DOHH2 (cell line): ENCODE measurements around the gene ZFAND3.

Experiments used
- H3F3A ChIP-seq: fragments of 200-600 bp; sonication (generic), shearing (Covaris generic); 2 replicates; pipeline ENCODE4 v1.6.0; 2016; ENCODE audit warnings: antibody characterized with exemption, mild to moderate bottlenecking; ENCODE audit not compliant: control insufficient read depth, insufficient read depth
- H3K27ac ChIP-seq: fragments of 200-600 bp; sonication (generic); 2 replicates; pipeline ENCODE4 v1.5.1; 2014; ENCODE audit warnings: low read depth, mild to moderate bottlenecking, low read length, moderate library complexity
- H3K27me3 ChIP-seq: fragments of 200-600 bp; sonication (generic); 2 replicates; pipeline ENCODE4 v1.6.1; 2014; ENCODE audit warnings: mild to moderate bottlenecking, low read length, mixed read lengths; ENCODE audit not compliant: control insufficient read depth
- H3K36me3 ChIP-seq: fragments of 200-600 bp; sonication (generic); 2 replicates; pipeline ENCODE4 v1.6.1; 2014; ENCODE audit warnings: mild to moderate bottlenecking, low read length, moderate library complexity, mixed read lengths; ENCODE audit not compliant: control insufficient read depth
- H3K4me1 ChIP-seq: fragments of 200-600 bp; sonication (generic); 2 replicates; pipeline ENCODE4 v1.6.1; 2014; ENCODE audit warnings: mild to moderate bottlenecking, low read length, mixed read lengths; ENCODE audit not compliant: control insufficient read depth
- H3K4me2 ChIP-seq: fragments of 200-600 bp; sonication (generic); 2 replicates; pipeline ENCODE4 v1.6.0; 2014; ENCODE audit warnings: mild to moderate bottlenecking, low read length, moderate library complexity
- H3K4me3 ChIP-seq: fragments of 200-600 bp; sonication (generic); 2 replicates; pipeline ENCODE4 v1.5.1; 2014; ENCODE audit warnings: mild to moderate bottlenecking, low read length, mixed read lengths
- H3K79me2 ChIP-seq: fragments of 200-600 bp; sonication (generic); 2 replicates; pipeline ENCODE4 v1.6.1; 2014; ENCODE audit warnings: mild to moderate bottlenecking, low read length, mixed read lengths; ENCODE audit not compliant: control insufficient read depth
- H3K9me2 ChIP-seq: fragments of 200-600 bp; sonication (generic); replicated peaks from 2 replicates; pipeline ENCODE4 v1.6.1; 2014; ENCODE audit warnings: mild to moderate bottlenecking, low read length, mixed read lengths; ENCODE audit not compliant: control insufficient read depth
- H3K9me3 ChIP-seq: fragments of 200-600 bp; sonication (generic); 2 replicates; pipeline ENCODE4 v1.6.1; 2014; ENCODE audit warnings: antibody characterized with exemption, low read length, mixed read lengths; ENCODE audit not compliant: control insufficient read depth, insufficient read depth
- H4K20me1 ChIP-seq: fragments of 200-600 bp; sonication (generic); 2 replicates; pipeline ENCODE4 v1.6.0; 2014; ENCODE audit warnings: low read depth, mild to moderate bottlenecking, antibody characterized with exemption, low read length, moderate library complexity; ENCODE audit not compliant: control insufficient read depth, insufficient read depth
- EZH2phosphoT487 ChIP-seq: fragments of 200-600 bp; sonication (generic); IDR thresholded peaks from 2 replicates; pipeline ENCODE4 v1.6.1; 2017; ENCODE audit warnings: borderline replicate concordance, mild to moderate bottlenecking, antibody characterized with exemption, low read length, moderate library complexity, mixed read lengths
- TF ChIP-seq, protein P1 (sequence below): fragments of 200-600 bp; sonication (generic); IDR thresholded peaks from one replicate; pipeline ENCODE4 v1.5.1; 2014; ENCODE audit warnings: antibody characterized with exemption, mild to moderate bottlenecking, low read depth, low read length; ENCODE audit not compliant: poor library complexity, severe bottlenecking

The ZFAND3 gene

DNA sequence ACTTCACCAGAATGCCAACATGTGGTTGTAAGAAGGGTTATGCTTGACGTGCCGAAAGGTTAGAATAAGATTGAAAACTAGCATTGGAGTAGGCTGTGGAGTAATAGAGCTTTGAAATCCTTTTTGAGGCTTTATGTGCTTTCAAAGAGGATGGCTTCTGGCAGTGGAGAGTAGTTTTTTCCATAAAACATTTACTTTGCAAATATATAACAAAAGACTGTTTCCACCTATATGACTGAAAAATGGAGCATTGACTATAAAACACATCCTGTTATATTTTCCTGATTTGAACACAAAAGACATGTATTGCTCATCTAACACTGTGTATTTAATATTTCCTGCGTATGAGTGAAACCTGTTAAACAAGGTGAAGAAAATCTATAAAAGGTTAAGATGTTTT is 38.8 kb downstream of the ZFAND3 start:
- Histone ChIP-seq H3K4me3 (no peak overlapping the region), H3K9me2 (no peaks in the 10 kb centered on the region), H3K36me3 (no peaks in the 10 kb centered on the region), H3F3A (no peaks in the 10 kb centered on the region), H3K79me2 (peaks cover 18% of the 10 kb centered on the region), H4K20me1 (peaks cover 4% of the 10 kb centered on the region), H3K27me3 (no peaks in the 10 kb centered on the region), H3K4me1 (no peaks in the 10 kb centered on the region), H3K9me3 (no peaks in the 10 kb centered on the region), H3K27ac (no peak overlapping the region), H3K4me2 (no peak overlapping the region)
- TF ChIP-seq, protein P1, sequence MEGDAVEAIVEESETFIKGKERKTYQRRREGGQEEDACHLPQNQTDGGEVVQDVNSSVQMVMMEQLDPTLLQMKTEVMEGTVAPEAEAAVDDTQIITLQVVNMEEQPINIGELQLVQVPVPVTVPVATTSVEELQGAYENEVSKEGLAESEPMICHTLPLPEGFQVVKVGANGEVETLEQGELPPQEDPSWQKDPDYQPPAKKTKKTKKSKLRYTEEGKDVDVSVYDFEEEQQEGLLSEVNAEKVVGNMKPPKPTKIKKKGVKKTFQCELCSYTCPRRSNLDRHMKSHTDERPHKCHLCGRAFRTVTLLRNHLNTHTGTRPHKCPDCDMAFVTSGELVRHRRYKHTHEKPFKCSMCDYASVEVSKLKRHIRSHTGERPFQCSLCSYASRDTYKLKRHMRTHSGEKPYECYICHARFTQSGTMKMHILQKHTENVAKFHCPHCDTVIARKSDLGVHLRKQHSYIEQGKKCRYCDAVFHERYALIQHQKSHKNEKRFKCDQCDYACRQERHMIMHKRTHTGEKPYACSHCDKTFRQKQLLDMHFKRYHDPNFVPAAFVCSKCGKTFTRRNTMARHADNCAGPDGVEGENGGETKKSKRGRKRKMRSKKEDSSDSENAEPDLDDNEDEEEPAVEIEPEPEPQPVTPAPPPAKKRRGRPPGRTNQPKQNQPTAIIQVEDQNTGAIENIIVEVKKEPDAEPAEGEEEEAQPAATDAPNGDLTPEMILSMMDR = no peak
- no peak for TF ChIP-seq EZH2phosphoT487

DNA sequence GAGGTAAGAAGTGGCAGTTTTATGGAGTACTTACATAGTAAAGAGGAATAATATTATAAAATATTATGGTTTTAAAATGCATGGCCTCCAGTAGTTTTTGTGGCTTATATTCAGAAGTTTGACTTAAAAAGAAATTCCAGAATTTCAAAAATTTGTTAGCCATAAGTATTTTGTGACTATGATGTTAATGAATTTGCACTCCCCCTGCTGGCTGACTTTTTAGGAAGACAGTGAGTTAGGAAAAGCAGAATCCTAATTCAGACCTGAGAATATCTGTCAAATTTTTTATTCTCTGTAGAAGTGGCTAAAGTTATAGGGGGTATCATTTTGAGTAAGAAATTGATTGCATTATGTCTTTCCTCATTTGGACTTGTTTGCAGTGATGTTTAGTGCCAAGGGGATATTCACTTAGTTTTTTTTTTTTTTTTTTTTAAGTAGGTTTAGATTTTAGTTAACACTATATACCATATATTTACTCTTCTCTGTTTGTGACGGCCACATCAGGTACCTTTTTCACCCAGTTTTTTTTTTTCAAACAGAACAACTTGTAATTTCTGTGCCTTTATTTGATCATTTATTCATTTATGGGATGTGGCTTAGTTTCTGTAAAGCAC is 40.8 kb downstream of the ZFAND3 start:
- Histone ChIP-seq H3K4me2 (no peak overlapping the region), H3K27ac (no peak overlapping the region), H3K4me1 (no peaks in the 10 kb centered on the region), H3F3A (no peaks in the 10 kb centered on the region), H3K27me3 (no peaks in the 10 kb centered on the region), H3K79me2 (peaks cover 18% of the 10 kb centered on the region), H4K20me1 (peaks cover 4% of the 10 kb centered on the region), H3K9me3 (no peaks in the 10 kb centered on the region), H3K36me3 (no peaks in the 10 kb centered on the region), H3K4me3 (no peak overlapping the region), H3K9me2 (no peaks in the 10 kb centered on the region)
- no peak for TF ChIP-seq EZH2phosphoT487
- TF ChIP-seq, protein P1 = peak; percentile 64

DNA sequence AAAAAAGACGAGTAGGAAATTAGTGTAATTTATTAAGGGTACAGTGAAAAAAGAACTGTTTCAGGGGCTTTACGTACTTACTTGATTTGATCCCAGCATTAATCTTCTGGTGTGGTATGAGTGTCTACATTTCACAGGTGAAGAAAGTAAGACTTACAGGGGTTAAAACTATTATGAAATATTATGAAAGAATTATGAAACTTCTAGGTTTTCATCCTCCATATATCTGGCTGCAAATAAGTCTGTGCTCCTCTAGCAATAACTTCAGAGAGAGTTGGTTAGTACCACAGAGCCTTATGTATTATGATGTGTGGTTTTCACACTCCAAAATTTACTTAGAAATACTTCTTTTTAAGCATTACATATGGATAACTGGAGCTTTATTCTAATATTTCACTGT is 41.9 kb downstream of the ZFAND3 start:
- H4K20me1 ChIP-seq = no peaks in the 10 kb centered on the region; the same call in none of the 2 replicates

More for the DNA sequence above, 41.9 kb downstream of the ZFAND3 start:
- Histone ChIP-seq H3K9me2 (no peaks in the 10 kb centered on the region), H3K27me3 (no peaks in the 10 kb centered on the region), H3K4me2 (no peak overlapping the region), H3K4me3 (no peak overlapping the region), H3K27ac (no peak overlapping the region), H3K79me2 (peaks cover 21% of the 10 kb centered on the region), H3K9me3 (no peaks in the 10 kb centered on the region), H3K4me1 (no peaks in the 10 kb centered on the region), H3K36me3 (no peaks in the 10 kb centered on the region), H3F3A (no peaks in the 10 kb centered on the region)
- TF ChIP-seq, protein P1 = no peak
- no peak for TF ChIP-seq EZH2phosphoT487
